ENCODE results near the gene UFSP1.
"Not testable (repeated sequence)": the region's sequence is repeated elsewhere in the genome, so short reads cannot be mapped to it uniquely, and the experiment has no call there.

UFSP1 gene

GRCh38 chr7:100888988-100889750 lies at the start of gene UFSP1:
TSS of gene UFSP1 (minus strand) at chr7:100889715. CDS start at chr7:100889271, 444 bp downstream.
- no peak for DNase-seq

- DNase-seq = not testable (repeated sequence)
These were observed 46.7 kb upstream of the UFSP1 start for GRCh38 chr7:100936167-100936566.

GRCh38 chr7:100935381-100935780 lies 45.9 kb upstream of the UFSP1 start:
- DNase-seq = not testable (repeated sequence)

- no peak for DNase-seq
These were observed 44.2 kb upstream of the UFSP1 start for GRCh38 chr7:100933734-100934133.

GRCh38 chr7:100929808-100930174 lies 40.3 kb upstream of the UFSP1 start:
- DNase-seq = no peak

GRCh38 chr7:100923616-100924015 lies 34.1 kb upstream of the UFSP1 start:
- not testable (repeated sequence) for DNase-seq

- DNase-seq = no peak
These were observed 31.5 kb upstream of the UFSP1 start for GRCh38 chr7:100921039-100921438.

GRCh38 chr7:100919779-100920437 lies 30.4 kb upstream of the UFSP1 start:
- DNase-seq = not testable (repeated sequence)

GRCh38 chr7:100919335-100919734 lies 29.8 kb upstream of the UFSP1 start:
- not testable (repeated sequence) for DNase-seq

- no peak for DNase-seq
These were observed 25.4 kb upstream of the UFSP1 start for GRCh38 chr7:100914879-100915447.

GRCh38 chr7:100914208-100914878 lies 24.8 kb upstream of the UFSP1 start:
- DNase-seq = no peak

- no peak for DNase-seq
These were observed 22.0 kb upstream of the UFSP1 start for GRCh38 chr7:100911484-100911883.

- DNase-seq = not testable (repeated sequence)
These were observed 20.9 kb upstream of the UFSP1 start for GRCh38 chr7:100910443-100910842.

- DNase-seq = no peak
These were observed 19.0 kb upstream of the UFSP1 start for GRCh38 chr7:100908512-100908911.

- DNase-seq = no peak
These were observed 13.1 kb upstream of the UFSP1 start for GRCh38 chr7:100902638-100903037.

- no peak for DNase-seq
These were observed 12.4 kb upstream of the UFSP1 start for GRCh38 chr7:100901921-100902332.

- no peak for DNase-seq
These were observed 11.5 kb upstream of the UFSP1 start for GRCh38 chr7:100900978-100901377.

GRCh38 chr7:100899432-100899831 lies 9.9 kb upstream of the UFSP1 start:
- no peak for DNase-seq

- no peak for DNase-seq
These were observed 8.4 kb upstream of the UFSP1 start for GRCh38 chr7:100897772-100898454.

GRCh38 chr7:100896732-100897608 lies 7.5 kb upstream of the UFSP1 start:
- no peak for DNase-seq

GRCh38 chr7:100895956-100896731 lies 6.6 kb upstream of the UFSP1 start:
- DNase-seq = no peak

Data from NCI-H1092 (cell line).